Breast epithelium (tissue), 3 donors: ENCODE measurements around the gene APEX2.

Source experiments
- CTCF ChIP-seq, 3 donors: fragments of 450-650 bp; IDR thresholded peaks; one replicate each; pipeline ENCODE4 v1.5.1; 2016 to 2017; ENCODE audit warnings: antibody characterized with exemption in 3 of 3, mild to moderate bottlenecking in 3 of 3, moderate library complexity in 3 of 3
- POLR2A ChIP-seq: fragments of 450-650 bp; IDR thresholded peaks from one replicate; pipeline ENCODE4 v1.6.1; 2016; ENCODE audit warnings: antibody characterized with exemption, mild to moderate bottlenecking, moderate library complexity
- POLR2AphosphoS5 ChIP-seq, 3 donors: sonication (generic); formaldehyde crosslinking; IDR thresholded peaks; one replicate each; pipeline ENCODE4 v1.6.1; 2017; ENCODE audit warnings: antibody characterized with exemption in 3 of 3

GRCh38 chrX:54991706-54992105 lies 8.5 kb upstream of the APEX2 start:
- TF ChIP-seq CTCF (IDR thresholded peaks at IDR 0.05) (no peak), POLR2A (no peak), POLR2AphosphoS5 (IDR thresholded peaks at IDR 0.05) (no peak)
